A549 (cell line): Measurements from ENCODE around the gene CPB1. TPM values are rescaled to one million over a fixed set of nuclear protein-coding genes. Genes with fewer than 3 reads are reported as not detected.

ENCODE experiments used
- ATAC-seq, 2 experiments: fragments of 200-7000 bp in 1 of 2; fragments of >200 bp in 1 of 2; cut with Nextera tagmentation in 1 of 2; cut with Tn5 transposase in 1 of 2; 3 replicates each; pipeline versions ENCODE4 v1.8.0 to v1.9.1; 2018 to 2020; ENCODE audit warnings: mild to moderate bottlenecking in 1 of 2, moderate library complexity in 1 of 2
- CTCF ChIA-PET: fragments of 300-600 bp; sonication (Branson Sonifier 250); formaldehyde crosslinking; extraction: SDS; loops from one replicate; lab custom pipeline; 2021; ENCODE audit warnings: antibody characterized with exemption, inconsistent platforms; lab: Yijun Ruan, JAX
- POLR2A ChIA-PET: fragments of 350-600 bp; formaldehyde crosslinking; extraction: SDS; loops from one replicate; lab custom pipeline; 2021; ENCODE audit warnings: antibody characterized with exemption, inconsistent platforms; lab: Yijun Ruan, JAX
- DNase-seq, 2 experiments: peaks; one replicate each; pipeline versions ENCODE4 v3.0.0 to v3.0.0-alpha.2; 2011 to 2016; ENCODE audit warnings: low read depth in 1 of 2, low spot score in 1 of 2
- FAIRE-seq: peaks from 2 replicates; lab custom pipeline; 2011; peaks lifted over from hg19 to GRCh38; lab: Jason Lieb, UNC
- H3K27ac ChIP-seq, 2 experiments: fragments of >200 bp; sonication (Bioruptor Twin); formaldehyde crosslinking; 3 replicates each; pipeline ENCODE4 v1.5.1; 2016 to 2017
- H3K4me1 ChIP-seq: fragments of >200 bp; sonication (Bioruptor Twin); formaldehyde crosslinking; 3 replicates; pipeline ENCODE4 v1.6.1; 2016
- H3K4me2 ChIP-seq: fragments of >200 bp; sonication (Bioruptor Twin); formaldehyde crosslinking; 3 replicates; pipeline ENCODE4 v1.6.1; 2016
- H3K4me3 ChIP-seq: fragments of >200 bp; sonication (Bioruptor Twin); formaldehyde crosslinking; 3 replicates; pipeline ENCODE4 v1.5.1; 2016
- H3K9me3 ChIP-seq: fragments of >200 bp; sonication (Bioruptor Twin); formaldehyde crosslinking; 3 replicates; pipeline ENCODE4 v1.6.1; 2016
- BHLHE40 ChIP-seq: IDR thresholded peaks from 2 replicates; pipeline ENCODE4 v1.6.1; 2012; ENCODE audit warnings: low read depth, low read length, inconsistent platforms
- CBX8 ChIP-seq: fragments of 200-600 bp; sonication (generic); IDR thresholded peaks from 2 replicates; pipeline ENCODE4 v1.6.1; 2016
- ESRRA ChIP-seq: fragments of 150-350 bp; IDR thresholded peaks from 2 replicates; pipeline ENCODE4 v1.6.1; 2014; ENCODE audit warnings: mild to moderate bottlenecking, low read length, borderline replicate concordance
- HDAC2 ChIP-seq: fragments of 200-600 bp; sonication (generic); IDR thresholded peaks from 2 replicates; pipeline ENCODE4 v1.6.1; 2016
- HOXB13 ChIP-seq: fragments of 250-450 bp; sonication (Bioruptor Pico); IDR thresholded peaks from 2 replicates; pipeline ENCODE4 v1.5.0; 2020; ENCODE audit warnings: low read depth, mild to moderate bottlenecking, moderate library complexity
- JUN ChIP-seq, 2 experiments: fragments of >200 bp; sonication (Bioruptor Twin); formaldehyde crosslinking; IDR thresholded peaks; 2 replicates in 1 of 2; 3 replicates in 1 of 2; pipeline ENCODE4 v1.6.1; 2016 to 2017
- MAFK ChIP-seq: fragments of 450-650 bp; IDR thresholded peaks from 2 replicates; pipeline ENCODE4 v1.6.1; 2014; ENCODE audit not compliant: partially characterized antibody
- POLR2A ChIP-seq: IDR thresholded peaks from 2 replicates; pipeline ENCODE4 v1.6.1; 2012; ENCODE audit warnings: mild to moderate bottlenecking, low read length
- POLR2AphosphoS2 ChIP-seq: conservative IDR thresholded peaks from 2 replicates; pipeline ENCODE4 v1.6.1; 2012; ENCODE audit warnings: low read length, improper control_type of control experiment, inconsistent platforms
- RNF2 ChIP-seq: fragments of 200-600 bp; sonication (generic); IDR thresholded peaks from 2 replicates; pipeline ENCODE4 v1.6.1; 2016; ENCODE audit warnings: low read depth, mild to moderate bottlenecking, antibody characterized with exemption, moderate library complexity, borderline replicate concordance
- TFCP2L1 ChIP-seq: fragments of 250-450 bp; sonication (Bioruptor Pico); IDR thresholded peaks from 2 replicates; pipeline ENCODE4 v1.5.0; 2021; ENCODE audit warnings: mild to moderate bottlenecking
- ZFP36 ChIP-seq: fragments of 450-650 bp; IDR thresholded peaks from 2 replicates; pipeline ENCODE4 v1.6.1; 2014; ENCODE audit warnings: borderline replicate concordance; ENCODE audit not compliant: partially characterized antibody
- WGBS: methylation state at CpG from one replicate; pipeline ENCODE4 v1.1.6; 2017; ENCODE audit errors: missing lambda C conversion rate; 5-methylcytosine and 5-hydroxymethylcytosine counted together
- polyA plus RNA-seq, 4 experiments: library from polyadenylated mRNA; depleted of rRNA in 3 of 4; stranded (reverse); fragments of >200 nt; fragmentation: RNase III in 1 of 4; extraction: RNeasy Plus Mini Kit Qiagen cat#74134 plus additional on column Dnase treatment in 1 of 4; gene quantifications; 2 replicates in 3 of 4; 3 replicates in 1 of 4; pipeline ENCODE4 v1.2.3, GENCODE V29; 2011 to 2017
- TF ChIP-seq, protein P1 (sequence below): fragments of 250-450 bp; sonication (Bioruptor Pico); IDR thresholded peaks from 2 replicates; pipeline ENCODE4 v1.5.0; 2020; ENCODE audit warnings: low read depth, mild to moderate bottlenecking, moderate library complexity
- TF ChIP-seq, protein P2 (sequence below): fragments of 150-350 bp; IDR thresholded peaks from 2 replicates; pipeline ENCODE4 v1.6.1; 2014; ENCODE audit warnings: low read depth, mild to moderate bottlenecking, low read length
- TF ChIP-seq, protein P3 (sequence below): fragments of >200 bp; sonication (Bioruptor Twin); formaldehyde crosslinking; IDR thresholded peaks from 3 replicates; pipeline ENCODE4 v1.5.1; 2016
- TF ChIP-seq, protein P4 (sequence below): IDR thresholded peaks from 2 replicates; pipeline ENCODE4 v1.6.1; 2012; ENCODE audit warnings: low read depth, borderline replicate concordance

The CPB1 gene
- polyA plus RNA-seq, 2 of the 4 experiments (the other 2 are of a cell fraction) = not detected

DNA sequence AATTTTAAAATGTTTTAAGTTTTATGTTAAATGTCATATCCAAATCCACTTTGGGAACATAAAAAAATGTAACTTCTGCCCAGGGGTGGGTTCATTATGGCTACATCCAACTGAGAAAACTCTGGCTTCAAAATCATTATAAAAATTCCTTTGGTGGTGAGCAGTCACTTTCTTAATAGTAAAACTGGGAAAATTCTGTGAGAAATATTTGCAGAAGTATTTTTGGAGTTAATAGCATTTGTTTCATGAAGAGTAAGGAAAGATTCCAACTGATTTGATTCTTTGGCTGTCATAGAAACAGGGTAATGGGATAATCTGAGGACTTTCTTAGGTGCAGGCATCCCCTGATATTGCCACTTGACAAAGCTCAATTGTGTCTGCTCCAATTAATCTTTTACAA is 76.3 kb downstream of the CPB1 start (continued):
- TF ChIP-seq BHLHE40 (no peak), POLR2AphosphoS2 (no peak)

DNA sequence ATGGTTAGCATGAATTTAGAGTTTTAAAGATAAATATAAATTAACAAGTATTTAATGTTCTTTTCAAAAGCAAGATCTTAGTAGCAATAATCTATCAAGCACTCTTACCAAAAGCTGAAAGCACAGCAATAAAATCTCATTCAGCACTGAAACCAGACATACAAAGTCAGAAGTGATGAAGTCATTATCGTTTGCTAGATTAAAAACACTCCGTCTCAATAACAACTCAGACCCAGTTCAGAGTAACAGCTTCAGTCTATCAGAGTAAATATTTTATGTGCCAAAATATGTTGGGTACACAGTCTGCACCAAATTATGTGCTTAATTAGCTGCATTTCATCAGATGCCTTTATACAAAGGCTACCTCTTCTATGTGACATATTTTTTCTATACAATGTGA is 79.1 kb downstream of the CPB1 start:
- H3K4me1 ChIP-seq = peaks cover 4% of the 10 kb centered on the region; the same call in 1 of the 3 replicates
- TF ChIP-seq, protein P1, sequence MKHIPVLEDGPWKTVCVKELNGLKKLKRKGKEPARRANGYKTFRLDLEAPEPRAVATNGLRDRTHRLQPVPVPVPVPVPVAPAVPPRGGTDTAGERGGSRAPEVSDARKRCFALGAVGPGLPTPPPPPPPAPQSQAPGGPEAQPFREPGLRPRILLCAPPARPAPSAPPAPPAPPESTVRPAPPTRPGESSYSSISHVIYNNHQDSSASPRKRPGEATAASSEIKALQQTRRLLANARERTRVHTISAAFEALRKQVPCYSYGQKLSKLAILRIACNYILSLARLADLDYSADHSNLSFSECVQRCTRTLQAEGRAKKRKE (CRISPR knock-in tag) = no peak
- TF ChIP-seq POLR2A = no peak
- no peak for TF ChIP-seq ESRRA
- TF ChIP-seq, protein P2, sequence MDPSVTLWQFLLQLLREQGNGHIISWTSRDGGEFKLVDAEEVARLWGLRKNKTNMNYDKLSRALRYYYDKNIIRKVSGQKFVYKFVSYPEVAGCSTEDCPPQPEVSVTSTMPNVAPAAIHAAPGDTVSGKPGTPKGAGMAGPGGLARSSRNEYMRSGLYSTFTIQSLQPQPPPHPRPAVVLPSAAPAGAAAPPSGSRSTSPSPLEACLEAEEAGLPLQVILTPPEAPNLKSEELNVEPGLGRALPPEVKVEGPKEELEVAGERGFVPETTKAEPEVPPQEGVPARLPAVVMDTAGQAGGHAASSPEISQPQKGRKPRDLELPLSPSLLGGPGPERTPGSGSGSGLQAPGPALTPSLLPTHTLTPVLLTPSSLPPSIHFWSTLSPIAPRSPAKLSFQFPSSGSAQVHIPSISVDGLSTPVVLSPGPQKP = no peak
- TF ChIP-seq TFCP2L1 (CRISPR knock-in tag) = no peak
- TF ChIP-seq HDAC2 = no peak
- TF ChIP-seq CBX8 = no peak
- no peak for TF ChIP-seq MAFK
- TF ChIP-seq RNF2 = no peak
- TF ChIP-seq, protein P3, sequence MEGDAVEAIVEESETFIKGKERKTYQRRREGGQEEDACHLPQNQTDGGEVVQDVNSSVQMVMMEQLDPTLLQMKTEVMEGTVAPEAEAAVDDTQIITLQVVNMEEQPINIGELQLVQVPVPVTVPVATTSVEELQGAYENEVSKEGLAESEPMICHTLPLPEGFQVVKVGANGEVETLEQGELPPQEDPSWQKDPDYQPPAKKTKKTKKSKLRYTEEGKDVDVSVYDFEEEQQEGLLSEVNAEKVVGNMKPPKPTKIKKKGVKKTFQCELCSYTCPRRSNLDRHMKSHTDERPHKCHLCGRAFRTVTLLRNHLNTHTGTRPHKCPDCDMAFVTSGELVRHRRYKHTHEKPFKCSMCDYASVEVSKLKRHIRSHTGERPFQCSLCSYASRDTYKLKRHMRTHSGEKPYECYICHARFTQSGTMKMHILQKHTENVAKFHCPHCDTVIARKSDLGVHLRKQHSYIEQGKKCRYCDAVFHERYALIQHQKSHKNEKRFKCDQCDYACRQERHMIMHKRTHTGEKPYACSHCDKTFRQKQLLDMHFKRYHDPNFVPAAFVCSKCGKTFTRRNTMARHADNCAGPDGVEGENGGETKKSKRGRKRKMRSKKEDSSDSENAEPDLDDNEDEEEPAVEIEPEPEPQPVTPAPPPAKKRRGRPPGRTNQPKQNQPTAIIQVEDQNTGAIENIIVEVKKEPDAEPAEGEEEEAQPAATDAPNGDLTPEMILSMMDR = no peak
- no peak for TF ChIP-seq JUN (IDR thresholded peaks at IDR 0.05)
- no peak for TF ChIP-seq ZFP36
- TF ChIP-seq, protein P4, sequence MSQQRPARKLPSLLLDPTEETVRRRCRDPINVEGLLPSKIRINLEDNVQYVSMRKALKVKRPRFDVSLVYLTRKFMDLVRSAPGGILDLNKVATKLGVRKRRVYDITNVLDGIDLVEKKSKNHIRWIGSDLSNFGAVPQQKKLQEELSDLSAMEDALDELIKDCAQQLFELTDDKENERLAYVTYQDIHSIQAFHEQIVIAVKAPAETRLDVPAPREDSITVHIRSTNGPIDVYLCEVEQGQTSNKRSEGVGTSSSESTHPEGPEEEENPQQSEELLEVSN = no peak
- no peak for TF ChIP-seq POLR2AphosphoS2
- no peak for TF ChIP-seq HOXB13 (CRISPR knock-in tag)
- POLR2A ChIA-PET = no interaction called here
- FAIRE-seq = no peak
- WGBS = 75% methylated on average over 2 of the region's 2 CpGs
- ATAC-seq = no peak
- CTCF ChIA-PET = interaction anchor here (0.5 to 1.6 kb wide), 3 partner anchors 23 to 49 kb away, joined by 3 to 8 read pairs (median 4); no protein-coding TSS in a partner anchor
- no peaks in the 10 kb centered on the region for H3K9me3 ChIP-seq
- no peak overlapping the region for H3K27ac ChIP-seq
- H3K4me2 ChIP-seq = no peak overlapping the region
- DNase-seq = no peak
- no peak overlapping the region for H3K4me3 ChIP-seq

Other genes with a start within 250 kb of the CPB1 start
- 3.1 and 5.4 TPM in 2 replicates for gene AGTR1, start 129.9 kb upstream of the CPB1 start, polyA plus RNA-seq (2011; rRNA removed)
- 0.71 to 1.1 TPM (median 0.92 TPM) in 3 replicates for gene AGTR1, start 129.9 kb upstream of the CPB1 start, polyA plus RNA-seq (2017; fragmentation: RNase III; extraction: RNeasy Plus Mini Kit Qiagen cat#74134 plus additional on column Dnase treatment)
- not detected in 2 replicates for gene CPA3, start 37.5 kb downstream of the CPB1 start, polyA plus RNA-seq (2011; rRNA removed)
- not detected in 3 replicates for gene CPA3, start 37.5 kb downstream of the CPB1 start, polyA plus RNA-seq (2017; fragmentation: RNase III; extraction: RNeasy Plus Mini Kit Qiagen cat#74134 plus additional on column Dnase treatment)
- 39.6 and 42.4 TPM in 2 replicates for gene GYG1, start 163.7 kb downstream of the CPB1 start, polyA plus RNA-seq (2011; rRNA removed)
- gene GYG1, start 163.7 kb downstream of the CPB1 start, polyA plus RNA-seq (2017; fragmentation: RNase III; extraction: RNeasy Plus Mini Kit Qiagen cat#74134 plus additional on column Dnase treatment) = 58.2 to 60.5 TPM (median 59.8 TPM) in 3 replicates